B cell (primary cell): ENCODE data around the gene PAFAH1B2.

ENCODE experiments used
- CTCF ChIP-seq: fragments of 200-600 bp; IDR thresholded peaks from one replicate; pipeline ENCODE4 v1.8.0; 2022; ENCODE audit warnings: antibody characterized with exemption, mild to moderate bottlenecking
- EZH2 ChIP-seq: IDR thresholded peaks from 2 replicates; pipeline ENCODE4 v1.6.1; 2012; ENCODE audit warnings: borderline replicate concordance, low read depth, mild to moderate bottlenecking, moderate library complexity, low read length; ENCODE audit not compliant: insufficient read depth, poor library complexity, severe bottlenecking

- TF ChIP-seq EZH2 (no peak), CTCF (no peak)
Observed at GRCh38 chr11:117171007-117171403, 26.9 kb downstream of the PAFAH1B2 start.
